Spleen (tissue), 7 donors: ENCODE measurements around the gene PADI4.

Experiments
- POLR2A ChIP-seq, 3 donors: fragments of 450-650 bp; IDR thresholded peaks; one replicate each; pipeline ENCODE4 v1.5.1; 2017; ENCODE audit warnings: antibody characterized with exemption in 3 of 3, mild to moderate bottlenecking in 1 of 3
- TF ChIP-seq, protein P1 (sequence below), 11 experiments: fragments of 200-600 bp in 7 of 11; fragments of 450-650 bp in 4 of 11; sonication (generic) in 4 of 11; IDR thresholded peaks in 8 of 11; conservative IDR thresholded peaks in 3 of 11; 1 replicate in 7 of 11; 2 replicates in 4 of 11; pipeline versions ENCODE4 v1.4.0 to v1.8.0; 2016 to 2021; ENCODE audit warnings: antibody characterized with exemption in 11 of 11, inconsistent platforms in 4 of 11, mild to moderate bottlenecking in 1 of 11
- donor health status: DM: no; HTN: no; CAD: no; lungs with moderate emphysema.
- donor health status: DM: no; HTN: no; CAD: no.
- donor health status: DM: no; HTN: no; CAD: no.

DNA sequence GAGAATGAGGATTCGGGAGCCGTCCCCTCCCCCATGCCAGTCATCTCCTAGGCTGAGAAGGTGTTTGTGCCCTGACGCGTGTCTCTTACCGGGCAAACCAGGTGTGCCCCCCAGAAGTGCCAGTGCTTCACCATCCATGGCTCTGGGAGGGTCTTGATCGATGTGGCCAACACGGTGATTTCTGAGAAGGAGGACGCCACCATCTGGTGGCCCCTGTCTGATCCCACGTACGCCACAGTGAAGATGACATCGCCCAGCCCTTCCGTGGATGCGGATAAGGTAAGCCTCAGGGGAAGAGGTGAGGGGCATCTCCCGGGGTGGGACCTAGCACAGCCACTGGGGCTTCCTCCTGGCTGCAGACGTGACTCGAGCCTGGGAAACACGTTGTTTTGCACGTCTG lies 65.0 kb downstream of the PADI4 start:
- TF ChIP-seq, protein P1, sequence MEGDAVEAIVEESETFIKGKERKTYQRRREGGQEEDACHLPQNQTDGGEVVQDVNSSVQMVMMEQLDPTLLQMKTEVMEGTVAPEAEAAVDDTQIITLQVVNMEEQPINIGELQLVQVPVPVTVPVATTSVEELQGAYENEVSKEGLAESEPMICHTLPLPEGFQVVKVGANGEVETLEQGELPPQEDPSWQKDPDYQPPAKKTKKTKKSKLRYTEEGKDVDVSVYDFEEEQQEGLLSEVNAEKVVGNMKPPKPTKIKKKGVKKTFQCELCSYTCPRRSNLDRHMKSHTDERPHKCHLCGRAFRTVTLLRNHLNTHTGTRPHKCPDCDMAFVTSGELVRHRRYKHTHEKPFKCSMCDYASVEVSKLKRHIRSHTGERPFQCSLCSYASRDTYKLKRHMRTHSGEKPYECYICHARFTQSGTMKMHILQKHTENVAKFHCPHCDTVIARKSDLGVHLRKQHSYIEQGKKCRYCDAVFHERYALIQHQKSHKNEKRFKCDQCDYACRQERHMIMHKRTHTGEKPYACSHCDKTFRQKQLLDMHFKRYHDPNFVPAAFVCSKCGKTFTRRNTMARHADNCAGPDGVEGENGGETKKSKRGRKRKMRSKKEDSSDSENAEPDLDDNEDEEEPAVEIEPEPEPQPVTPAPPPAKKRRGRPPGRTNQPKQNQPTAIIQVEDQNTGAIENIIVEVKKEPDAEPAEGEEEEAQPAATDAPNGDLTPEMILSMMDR (IDR thresholded peaks at IDR 0.05 in 8 of 11, conservative IDR thresholded peaks at IDR 0.05 in 3 of 11) = no peak
- no peak for TF ChIP-seq POLR2A (IDR thresholded peaks at IDR 0.05)
